Activated CD8-positive, alpha-beta memory T cell treated with anti-CD3 and anti-CD28 coated beads, Interleukin-2, amount 10 ng/mL, durations not matched to agents 7 days and 5 days (primary cell): Measurements from ENCODE around the gene PKIB. TPM values are rescaled to one million over a fixed set of nuclear protein-coding genes. Genes with fewer than 3 reads are reported as not detected.

ENCODE experiments used
- ATAC-seq: fragments of 150-1000 bp; cut with Tn5 transposase; one replicate; pipeline ENCODE4 v1.10.0; 2021; ENCODE audit warnings: moderate library complexity
- CTCF ChIA-PET: fragments of 350-600 bp; sonication (Branson Sonifier 250); formaldehyde crosslinking; loops from one replicate; lab custom pipeline; 2021; ENCODE audit warnings: antibody characterized with exemption; lab: Charles Lee
- DNase-seq: peaks from one replicate; pipeline ENCODE4 v3.0.0-alpha.2; 2020
- H3K27ac Mint-ChIP-seq: one replicate; pipeline ENCODE4 v1.8.0; 2021; ENCODE audit warnings: mild to moderate bottlenecking, mixed read lengths
- H3K27me3 Mint-ChIP-seq: one replicate; pipeline ENCODE4 v1.8.0; 2021; ENCODE audit warnings: mixed read lengths
- H3K36me3 Mint-ChIP-seq: one replicate; pipeline ENCODE4 v1.8.0; 2021; ENCODE audit warnings: mild to moderate bottlenecking, mixed read lengths
- H3K4me1 Mint-ChIP-seq: one replicate; pipeline ENCODE4 v1.8.0; 2021; ENCODE audit warnings: mixed read lengths
- H3K4me3 Mint-ChIP-seq: one replicate; pipeline ENCODE4 v1.8.0; 2021; ENCODE audit warnings: mild to moderate bottlenecking, moderate library complexity, mixed read lengths
- H3K9me3 Mint-ChIP-seq: one replicate; pipeline ENCODE4 v1.8.0; 2022; ENCODE audit warnings: low read depth, mixed read lengths
- total RNA-seq, 2 experiments: library from RNA; stranded (reverse); gene quantifications; one replicate each; pipeline ENCODE4 v1.2.3, GENCODE V29; 2021

The PKIB gene
- total RNA-seq, 2 experiments from 2014 or later = 0.47 to 0.91 TPM

DNA sequence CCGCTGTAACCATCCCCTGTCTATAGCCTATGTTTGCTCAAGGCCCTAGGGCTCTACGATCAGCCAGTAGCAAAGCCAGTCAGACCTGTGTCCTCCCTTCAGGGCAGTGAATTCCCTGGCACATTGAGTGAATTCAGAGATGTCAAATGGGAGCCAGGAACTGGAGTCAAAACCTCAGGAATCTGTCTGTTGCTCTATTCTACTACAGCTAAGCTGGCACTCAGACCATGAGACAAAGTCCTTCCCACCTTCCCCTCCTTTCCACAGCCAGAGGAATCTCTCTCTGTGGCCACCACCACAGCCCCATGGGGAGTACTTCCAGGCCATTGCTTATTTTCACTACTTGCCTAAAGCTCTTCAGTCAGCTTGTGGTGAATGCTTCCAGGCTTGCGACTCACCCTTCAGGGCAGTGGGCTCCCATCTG, 82.0 kb downstream of the PKIB start:
- no peak for ATAC-seq
- no peak for DNase-seq
- Mint-ChIP-seq H3K27ac (no peak overlapping the region), H3K4me1 (no peaks in the 10 kb centered on the region), H3K4me3 (no peak overlapping the region), H3K27me3 (no peaks in the 10 kb centered on the region), H3K9me3 (no peaks in the 10 kb centered on the region), H3K36me3 (no peaks in the 10 kb centered on the region)
- CTCF ChIA-PET = no interaction called here

DNA sequence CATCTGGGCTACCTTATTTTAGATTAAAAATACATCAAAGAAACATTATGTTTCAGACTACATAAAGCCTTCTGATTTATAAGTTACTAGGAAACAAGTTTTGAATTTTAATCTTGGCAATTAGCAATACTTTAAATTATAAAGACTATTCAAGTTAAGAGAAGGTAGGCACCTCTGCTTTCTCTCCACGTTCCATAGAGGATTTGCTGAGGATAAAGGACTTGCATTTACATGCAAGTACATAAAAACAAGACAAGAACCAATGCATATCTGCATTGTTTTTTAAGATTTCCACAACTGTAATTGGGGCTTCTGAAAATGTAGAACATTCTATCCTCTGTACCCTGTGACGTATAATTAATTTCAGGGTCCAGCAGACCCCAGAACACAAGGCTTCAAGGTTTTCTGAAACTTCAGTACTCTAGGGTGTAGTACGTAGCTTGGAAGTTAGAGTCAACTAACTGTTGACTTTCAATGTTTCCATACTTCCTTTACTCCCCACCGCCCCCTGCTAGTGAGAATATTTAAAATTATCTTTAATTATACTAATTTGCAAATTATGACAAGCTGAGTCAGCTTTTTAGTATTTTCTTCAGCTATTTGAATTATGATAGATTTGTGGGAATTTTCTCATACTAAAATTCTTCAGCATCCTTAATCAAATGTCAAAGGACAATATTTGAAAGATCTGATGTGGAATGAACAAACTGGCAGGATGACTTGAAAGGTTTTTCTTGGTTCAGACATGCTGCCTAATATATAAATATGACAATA, 82.8 kb downstream of the PKIB start:
- ATAC-seq (no peak), DNase-seq (no peak)
- no peaks in the 10 kb centered on the region for H3K36me3 Mint-ChIP-seq
- H3K4me1 Mint-ChIP-seq = no peaks in the 10 kb centered on the region
- H3K9me3 Mint-ChIP-seq = no peaks in the 10 kb centered on the region
- H3K27me3 Mint-ChIP-seq = no peaks in the 10 kb centered on the region
- CTCF ChIA-PET = no interaction called here
- no peak overlapping the region for H3K4me3 Mint-ChIP-seq
- H3K27ac Mint-ChIP-seq = no peak overlapping the region

DNA sequence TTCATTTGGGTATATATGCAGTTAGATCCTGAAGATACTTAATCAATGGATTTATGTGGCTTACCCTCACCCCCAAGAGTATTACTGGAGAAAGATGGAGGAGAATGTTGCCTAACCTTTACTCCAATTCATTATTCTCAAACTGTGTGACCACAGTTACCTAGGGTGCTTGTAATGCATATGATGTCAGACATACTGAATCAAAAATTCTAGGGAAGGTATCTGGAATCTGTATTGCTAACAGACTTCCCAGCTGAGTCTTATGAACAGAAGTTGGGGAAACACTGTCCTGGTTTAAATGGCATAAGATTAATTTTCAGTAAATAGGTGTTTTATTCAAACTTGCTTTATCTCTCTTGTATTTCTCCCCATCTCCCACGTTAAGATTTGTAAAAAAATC, 83.9 kb downstream of the PKIB start:
- H3K4me1 Mint-ChIP-seq = no peaks in the 10 kb centered on the region
- H3K36me3 Mint-ChIP-seq = no peaks in the 10 kb centered on the region
- H3K9me3 Mint-ChIP-seq = no peaks in the 10 kb centered on the region
- H3K27me3 Mint-ChIP-seq = no peaks in the 10 kb centered on the region
- H3K27ac Mint-ChIP-seq = no peak overlapping the region
- no peak for DNase-seq
- CTCF ChIA-PET = no interaction called here
- H3K4me3 Mint-ChIP-seq = no peak overlapping the region
- no peak for ATAC-seq

DNA sequence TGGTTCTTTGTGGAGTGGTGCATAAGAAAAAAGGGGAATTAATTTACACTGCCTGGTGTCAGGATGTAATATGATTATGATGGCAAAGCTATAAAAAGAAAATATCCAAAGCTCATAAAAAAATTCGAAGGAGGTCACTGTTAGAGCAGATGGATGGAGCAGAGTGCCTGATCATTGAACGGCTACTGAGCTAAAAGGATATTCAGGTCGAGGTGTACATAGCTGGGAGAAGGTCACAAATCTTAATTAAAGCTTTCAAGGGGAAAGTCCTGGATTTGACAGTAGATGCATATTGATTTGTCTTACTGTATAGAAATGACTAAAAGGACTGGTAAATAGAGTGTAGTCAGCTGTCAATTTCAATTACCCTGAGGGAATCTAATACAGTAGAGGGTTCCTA, 84.4 kb downstream of the PKIB start:
- no peak overlapping the region for H3K4me3 Mint-ChIP-seq
- no peaks in the 10 kb centered on the region for H3K4me1 Mint-ChIP-seq
- no peak overlapping the region for H3K27ac Mint-ChIP-seq
- CTCF ChIA-PET = no interaction called here
- no peaks in the 10 kb centered on the region for H3K9me3 Mint-ChIP-seq
- H3K27me3 Mint-ChIP-seq = no peaks in the 10 kb centered on the region
- no peak for DNase-seq
- H3K36me3 Mint-ChIP-seq = no peaks in the 10 kb centered on the region
- no peak for ATAC-seq

DNA sequence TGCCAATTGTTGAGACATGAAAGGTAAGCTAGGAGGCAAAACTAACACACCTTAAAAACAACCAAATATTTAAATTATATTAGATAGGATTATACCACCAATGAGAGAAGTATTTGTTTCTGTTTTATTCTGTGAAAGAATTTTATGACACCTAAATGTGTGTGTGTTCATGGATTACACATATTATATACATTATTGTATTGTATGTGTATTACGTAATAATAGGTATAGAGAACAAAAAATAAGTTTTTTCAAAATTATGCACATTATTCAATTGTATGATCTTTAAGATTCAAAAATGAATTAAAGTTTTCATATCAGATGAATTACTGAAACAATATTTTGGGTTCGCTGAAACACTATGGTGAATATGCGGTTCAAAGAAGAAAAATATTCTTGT, 85.0 kb downstream of the PKIB start:
- H3K36me3 Mint-ChIP-seq = no peaks in the 10 kb centered on the region
- DNase-seq = no peak
- H3K4me3 Mint-ChIP-seq = no peak overlapping the region
- H3K9me3 Mint-ChIP-seq = no peaks in the 10 kb centered on the region
- no peaks in the 10 kb centered on the region for H3K4me1 Mint-ChIP-seq
- ATAC-seq = no peak
- H3K27me3 Mint-ChIP-seq = no peaks in the 10 kb centered on the region
- no peak overlapping the region for H3K27ac Mint-ChIP-seq
- CTCF ChIA-PET = no interaction called here

DNA sequence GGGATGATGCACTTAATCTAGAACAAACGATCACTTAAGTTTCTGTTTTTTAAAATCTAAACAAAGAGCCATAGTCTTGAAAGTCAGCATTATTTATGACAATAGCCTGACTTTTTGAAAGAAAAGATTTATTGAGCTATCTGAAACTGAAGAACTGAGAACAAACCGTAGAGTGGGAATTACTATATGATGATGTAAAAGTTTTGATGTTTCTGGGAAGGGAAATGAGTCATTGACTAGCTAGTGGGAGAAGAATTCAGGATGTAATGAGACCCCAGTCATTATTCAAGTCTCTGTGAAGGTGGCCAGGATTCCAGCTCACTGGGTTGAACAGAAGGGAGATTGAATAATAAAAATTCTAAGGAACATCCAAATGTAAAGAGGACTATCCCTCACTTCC, 85.9 kb downstream of the PKIB start:
- ATAC-seq (no peak), DNase-seq (no peak)
- Mint-ChIP-seq H3K4me3 (no peak overlapping the region), H3K27ac (no peak overlapping the region), H3K9me3 (no peaks in the 10 kb centered on the region), H3K36me3 (no peaks in the 10 kb centered on the region), H3K27me3 (no peaks in the 10 kb centered on the region), H3K4me1 (no peaks in the 10 kb centered on the region)
- CTCF ChIA-PET = no interaction called here

DNA sequence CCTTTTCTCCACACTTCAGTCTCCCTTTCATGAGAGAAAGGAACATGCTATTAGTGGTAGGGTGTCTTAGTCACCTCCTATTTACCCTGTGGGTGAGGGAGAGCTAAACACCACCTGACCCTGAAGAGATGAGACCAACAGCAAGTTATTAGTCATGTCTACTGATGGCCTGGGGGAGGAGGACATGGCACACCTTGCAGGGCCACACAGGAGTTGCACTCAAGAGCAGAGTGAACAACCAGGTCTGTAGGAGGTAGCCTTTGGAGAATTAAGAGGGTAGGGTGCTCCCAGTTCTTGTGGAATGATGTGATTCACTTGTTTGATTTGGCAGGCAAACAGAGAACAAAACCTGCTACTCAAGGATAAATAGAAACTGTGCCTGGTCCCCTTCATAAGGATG, 86.6 kb downstream of the PKIB start:
- Mint-ChIP-seq H3K4me3 (no peak overlapping the region), H3K27me3 (no peaks in the 10 kb centered on the region), H3K27ac (no peak overlapping the region), H3K9me3 (no peaks in the 10 kb centered on the region), H3K36me3 (no peaks in the 10 kb centered on the region), H3K4me1 (no peaks in the 10 kb centered on the region)
- no peak for ATAC-seq
- CTCF ChIA-PET = no interaction called here
- no peak for DNase-seq

DNA sequence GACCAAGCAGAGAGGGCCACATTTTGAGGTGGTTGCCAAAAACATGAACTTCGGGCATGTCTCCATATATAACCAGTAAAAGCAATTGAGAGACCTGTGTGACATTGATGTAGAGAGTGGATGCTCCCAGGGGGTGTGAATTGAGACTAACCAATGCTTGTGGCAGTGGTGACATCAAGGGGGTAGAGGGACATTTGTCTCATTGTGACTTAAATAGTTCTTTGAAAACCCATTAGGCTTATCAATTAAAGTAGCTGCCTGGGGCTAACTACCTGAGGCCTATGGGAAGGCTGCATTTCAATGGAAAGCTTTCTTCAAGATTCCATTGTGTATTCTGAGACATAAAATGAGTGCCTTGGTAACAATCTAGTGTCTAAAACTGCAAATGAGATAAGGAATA, 87.3 kb downstream of the PKIB start:
- Mint-ChIP-seq H3K9me3 (no peaks in the 10 kb centered on the region), H3K27ac (no peak overlapping the region), H3K4me1 (no peaks in the 10 kb centered on the region), H3K36me3 (no peaks in the 10 kb centered on the region), H3K4me3 (no peak overlapping the region), H3K27me3 (no peaks in the 10 kb centered on the region)
- CTCF ChIA-PET = no interaction called here
- ATAC-seq = no peak
- no peak for DNase-seq

DNA sequence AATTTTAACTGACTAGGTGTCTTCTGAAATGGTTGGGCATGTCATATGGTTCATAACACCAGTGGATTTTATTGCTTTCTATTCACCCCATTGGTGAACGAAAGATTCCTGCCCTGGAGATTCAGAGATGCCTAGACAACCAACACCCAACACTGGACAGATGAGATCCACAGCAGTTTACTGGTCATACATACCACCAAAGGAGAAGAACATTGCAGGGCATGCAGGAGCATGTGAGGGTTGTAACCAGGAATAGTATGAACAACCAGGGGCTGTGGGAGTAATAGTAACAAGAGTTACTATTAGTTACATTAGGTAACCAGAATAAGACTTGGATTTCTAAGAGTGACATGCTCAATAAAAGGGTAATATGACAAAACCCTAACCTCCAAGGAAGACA, 91.5 kb downstream of the PKIB start:
- ATAC-seq (no peak), DNase-seq (no peak)
- no peaks in the 10 kb centered on the region for H3K4me1 Mint-ChIP-seq
- H3K27me3 Mint-ChIP-seq = no peaks in the 10 kb centered on the region
- CTCF ChIA-PET = no interaction called here
- H3K9me3 Mint-ChIP-seq = no peaks in the 10 kb centered on the region
- no peak overlapping the region for H3K4me3 Mint-ChIP-seq
- H3K36me3 Mint-ChIP-seq = no peaks in the 10 kb centered on the region
- H3K27ac Mint-ChIP-seq = no peak overlapping the region

DNA sequence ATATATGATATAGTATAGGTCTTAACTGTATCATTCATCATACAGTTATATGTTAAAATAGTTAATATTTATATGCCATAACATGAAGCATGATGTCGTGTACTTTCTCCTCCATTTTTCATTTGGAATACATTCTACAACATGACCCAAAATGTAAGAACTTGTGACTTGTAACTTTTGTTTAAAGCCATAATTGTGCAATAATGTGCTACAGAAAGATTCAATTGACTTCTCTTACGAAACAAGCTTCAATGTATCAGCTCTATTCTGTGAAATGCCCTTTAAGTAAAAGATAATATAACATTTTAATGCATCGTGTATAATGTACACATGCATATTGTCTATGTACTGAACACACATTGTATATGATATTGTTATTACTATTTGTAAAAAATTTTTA, 92.6 kb downstream of the PKIB start:
- Mint-ChIP-seq H3K27ac (no peak overlapping the region), H3K9me3 (no peaks in the 10 kb centered on the region), H3K36me3 (no peaks in the 10 kb centered on the region), H3K4me1 (no peaks in the 10 kb centered on the region), H3K27me3 (no peaks in the 10 kb centered on the region), H3K4me3 (no peak overlapping the region)
- no peak for ATAC-seq
- no peak for DNase-seq
- CTCF ChIA-PET = interaction anchor here (1.2 kb wide), 1 partner anchor 11 kb away, joined by 4 read pairs; no protein-coding TSS in a partner anchor

DNA sequence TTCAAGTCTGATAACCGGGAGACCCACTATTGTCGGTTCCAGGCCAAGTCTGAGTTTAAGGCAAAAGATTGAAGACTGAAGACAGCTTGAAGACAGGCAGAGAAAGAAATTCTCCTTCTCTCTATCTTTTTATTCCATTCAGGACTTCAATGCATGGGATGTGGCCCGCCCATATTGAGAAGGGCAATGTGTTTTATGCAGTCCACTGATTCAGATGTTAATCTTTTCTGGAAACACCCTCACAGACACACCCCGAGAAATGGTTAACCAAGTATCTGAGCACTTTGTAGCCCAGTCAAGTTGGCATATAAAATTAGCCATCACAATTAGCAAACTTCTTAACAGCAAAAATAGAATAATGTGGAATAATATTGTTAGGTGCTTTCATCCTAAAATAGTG, 93.9 kb downstream of the PKIB start:
- DNase-seq (no peak), ATAC-seq (no peak)
- no peaks in the 10 kb centered on the region for H3K36me3 Mint-ChIP-seq
- CTCF ChIA-PET = interaction anchor here (1.2 kb wide), 1 partner anchor 9 kb away, joined by 4 read pairs; no protein-coding TSS in a partner anchor
- H3K27ac Mint-ChIP-seq = no peak overlapping the region
- peaks cover 4% of the 10 kb centered on the region for H3K27me3 Mint-ChIP-seq
- no peak overlapping the region for H3K4me3 Mint-ChIP-seq
- no peaks in the 10 kb centered on the region for H3K9me3 Mint-ChIP-seq
- H3K4me1 Mint-ChIP-seq = no peaks in the 10 kb centered on the region

DNA sequence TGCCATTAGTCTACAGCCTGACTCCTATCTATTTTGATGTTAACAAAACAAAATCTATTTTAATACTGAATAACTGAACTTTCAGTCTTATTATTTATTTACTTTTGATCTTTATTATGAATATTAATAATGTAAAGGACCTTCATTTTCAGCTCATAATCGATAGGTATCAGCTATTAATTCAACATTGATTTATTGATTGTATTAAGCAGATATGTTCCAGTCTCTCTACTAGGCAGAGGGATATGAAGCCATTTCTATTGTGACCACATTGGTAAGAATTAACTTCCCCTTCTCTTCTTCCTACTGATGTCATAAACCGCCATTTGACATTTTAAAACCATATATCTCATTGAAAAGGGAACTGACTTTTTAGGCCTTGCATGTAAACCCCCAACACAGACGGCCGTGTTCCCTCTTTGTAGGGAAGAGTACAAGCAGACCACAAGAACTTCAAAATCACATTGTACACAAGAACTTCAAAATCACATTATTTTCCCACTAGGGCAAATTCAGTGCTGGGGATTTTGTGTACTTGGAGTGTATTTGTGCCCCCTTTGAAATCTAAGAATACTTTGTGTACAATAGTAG, 99.8 kb downstream of the PKIB start:
- H3K27ac Mint-ChIP-seq = no peak overlapping the region
- ATAC-seq (no peak), DNase-seq (no peak)
- H3K4me3 Mint-ChIP-seq = no peak overlapping the region
- H3K9me3 Mint-ChIP-seq = no peaks in the 10 kb centered on the region
- H3K36me3 Mint-ChIP-seq = no peaks in the 10 kb centered on the region
- no peaks in the 10 kb centered on the region for H3K4me1 Mint-ChIP-seq
- CTCF ChIA-PET = no interaction called here
- H3K27me3 Mint-ChIP-seq = peaks cover 8% of the 10 kb centered on the region

DNA sequence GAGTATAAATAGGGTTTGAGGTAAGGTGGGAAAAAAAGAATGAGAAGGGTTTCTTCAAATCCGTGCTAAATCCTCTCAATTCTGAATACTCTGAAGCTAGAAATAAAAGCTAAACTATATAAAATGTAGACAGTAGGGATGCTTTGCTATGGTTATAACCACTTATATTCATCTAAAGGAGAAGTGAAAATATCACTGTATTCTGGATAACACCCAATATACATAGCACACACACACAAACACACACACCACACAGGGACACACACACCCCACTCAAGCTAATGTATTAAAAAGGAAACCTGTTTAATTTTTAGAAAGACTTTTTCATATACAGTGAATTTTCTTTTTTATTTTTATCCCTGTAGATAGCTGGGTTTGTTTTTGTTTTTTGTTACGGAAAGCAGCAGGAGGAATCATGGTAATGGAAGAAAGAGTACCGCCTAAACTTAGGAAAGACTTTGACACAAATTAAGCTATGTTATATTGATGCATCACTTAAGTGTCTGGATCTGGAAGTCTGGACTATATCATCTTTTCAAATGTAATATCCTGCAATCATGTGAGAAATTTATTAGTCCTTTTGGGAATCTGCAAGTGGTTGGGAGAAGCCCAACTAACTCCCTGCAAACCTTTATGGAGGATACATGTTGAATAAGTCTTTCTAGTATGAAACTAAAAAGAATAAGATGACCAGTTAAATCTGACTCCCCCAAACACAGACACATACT, 100.9 kb downstream of the PKIB start:
- no peaks in the 10 kb centered on the region for H3K4me1 Mint-ChIP-seq
- CTCF ChIA-PET = no interaction called here
- H3K9me3 Mint-ChIP-seq = no peaks in the 10 kb centered on the region
- no peak for DNase-seq
- peaks cover 8% of the 10 kb centered on the region for H3K27me3 Mint-ChIP-seq
- no peak overlapping the region for H3K27ac Mint-ChIP-seq
- no peaks in the 10 kb centered on the region for H3K36me3 Mint-ChIP-seq
- no peak for ATAC-seq
- H3K4me3 Mint-ChIP-seq = no peak overlapping the region

DNA sequence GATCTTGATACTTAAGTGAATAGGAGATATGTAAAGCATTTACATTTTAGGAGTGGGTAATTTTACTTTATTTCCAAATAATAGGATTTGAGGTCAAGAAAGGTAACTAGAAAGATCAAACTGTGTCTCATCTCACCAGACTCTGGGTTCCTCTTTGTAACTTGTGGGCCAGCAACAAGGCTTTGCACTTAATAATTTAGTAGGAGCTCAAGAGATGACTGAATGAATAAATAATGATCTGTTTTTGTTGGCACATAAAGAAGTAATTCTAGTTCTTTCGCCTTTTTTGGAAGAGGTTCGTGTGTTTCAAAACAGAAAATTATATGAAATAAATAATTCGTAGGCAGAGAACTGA, 101.9 kb downstream of the PKIB start:
- Mint-ChIP-seq H3K27ac (no peak overlapping the region), H3K36me3 (no peaks in the 10 kb centered on the region), H3K4me1 (no peaks in the 10 kb centered on the region), H3K9me3 (no peaks in the 10 kb centered on the region), H3K4me3 (no peak overlapping the region), H3K27me3 (peaks cover 13% of the 10 kb centered on the region)
- CTCF ChIA-PET = no interaction called here
- ATAC-seq (no peak), DNase-seq (no peak)
